H1 (cell line): ENCODE results near the gene RBM5. TPM values are rescaled to one million over a fixed set of nuclear protein-coding genes. Genes with fewer than 3 reads are reported as not detected.

ENCODE experiments used
- CTCF ChIA-PET: fragments of 300-600 bp; sonication (Branson Sonifier 250); formaldehyde crosslinking; loops from one replicate; lab custom pipeline; 2021; ENCODE audit not compliant: partially characterized antibody; lab: Charles Lee
- POLR2A ChIA-PET: fragments of 300-600 bp; sonication (Branson Sonifier 250); formaldehyde crosslinking; loops from one replicate; lab custom pipeline; 2021; ENCODE audit warnings: inconsistent platforms; ENCODE audit not compliant: partially characterized antibody; lab: Charles Lee
- DNase-seq, 2 experiments: peaks; one replicate each; pipeline versions ENCODE4 v3.0.0 to v3.0.0-alpha.2; 2010 to 2022; ENCODE audit warnings: low spot score in 2 of 2, low read depth in 1 of 2, mixed read lengths in 1 of 2
- FAIRE-seq: peaks from 2 replicates; lab custom pipeline; 2011; peaks lifted over from hg19 to GRCh38; lab: Jason Lieb, UNC
- H2AFZ ChIP-seq: 2 replicates; pipeline ENCODE4 v1.8.1; 2012; ENCODE audit warnings: low read length, inconsistent platforms
- H2AK5ac ChIP-seq: 2 replicates; pipeline ENCODE4 v1.6.1; 2013; ENCODE audit warnings: low read depth, low read length
- H2BK120ac ChIP-seq: replicated peaks from 2 replicates; pipeline ENCODE3; 2013; ENCODE audit warnings: low read depth, low read length, inconsistent platforms
- H2BK12ac ChIP-seq: 2 replicates; pipeline ENCODE4 v1.6.1; 2013; ENCODE audit warnings: low read depth, low read length
- H2BK15ac ChIP-seq: 2 replicates; pipeline ENCODE4 v1.6.1; 2013; ENCODE audit warnings: low read length
- H2BK20ac ChIP-seq: 2 replicates; pipeline ENCODE4 v1.6.1; 2013; ENCODE audit warnings: low read length
- H2BK5ac ChIP-seq: 2 replicates; pipeline ENCODE4 v1.6.1; 2013; ENCODE audit warnings: low read depth, low read length
- H3K14ac ChIP-seq: 2 replicates; pipeline ENCODE4 v1.6.1; 2013; ENCODE audit warnings: inconsistent platforms; ENCODE audit not compliant: insufficient read length
- H3K18ac ChIP-seq: 2 replicates; pipeline ENCODE4 v1.6.1; 2013; ENCODE audit warnings: low read length; ENCODE audit errors: extremely low read depth
- H3K23ac ChIP-seq: 2 replicates; pipeline ENCODE4 v1.6.1; 2013; ENCODE audit warnings: inconsistent platforms; ENCODE audit not compliant: insufficient read length
- H3K23me2 ChIP-seq: 2 replicates; pipeline ENCODE4 v1.6.1; 2013; ENCODE audit warnings: low read depth, low read length
- H3K27ac ChIP-seq: 2 replicates; pipeline ENCODE4 v1.6.1; 2011; ENCODE audit warnings: low read depth, low read length, inconsistent platforms
- H3K27me3 ChIP-seq, 4 experiments: replicated peaks in 1 of 4; 1 replicate in 1 of 4; 2 replicates in 3 of 4; pipeline versions ENCODE4 v1.6.1 to v1.8.1; 2011 to 2013; ENCODE audit warnings: low read length in 3 of 4, mild to moderate bottlenecking in 3 of 4, inconsistent platforms in 2 of 4, mixed read lengths in 2 of 4, moderate library complexity in 1 of 4; ENCODE audit not compliant: control insufficient read depth in 3 of 4, insufficient read depth in 3 of 4; ENCODE audit errors: extremely low read depth in 1 of 4
- H3K36me3 ChIP-seq, 4 experiments: 2 replicates each; pipeline versions ENCODE4 v1.6.1 to v1.8.1; 2011 to 2013; ENCODE audit warnings: mild to moderate bottlenecking in 4 of 4, low read length in 3 of 4, moderate library complexity in 2 of 4, control low read depth in 1 of 4, inconsistent platforms in 1 of 4; ENCODE audit not compliant: insufficient read depth in 4 of 4, control insufficient read depth in 2 of 4
- H3K4ac ChIP-seq: replicated peaks from 2 replicates; pipeline ENCODE3; 2013; ENCODE audit warnings: low read length, low read depth, mixed read lengths, inconsistent platforms; ENCODE audit not compliant: insufficient read length
- H3K4me1 ChIP-seq, 4 experiments: replicated peaks in 1 of 4; 1 replicate in 1 of 4; 2 replicates in 3 of 4; pipeline versions ENCODE4 v1.6.1 to v1.8.1; 2011 to 2013; ENCODE audit warnings: low read length in 3 of 4, inconsistent platforms in 2 of 4, mixed read lengths in 1 of 4; ENCODE audit not compliant: insufficient read depth in 4 of 4, control insufficient read depth in 3 of 4
- H3K4me2 ChIP-seq, 2 experiments: 2 replicates each; pipeline versions ENCODE4 v1.6.1 to v1.8.1; 2011 to 2013; ENCODE audit warnings: low read depth in 2 of 2, low read length in 2 of 2, control low read depth in 1 of 2, inconsistent platforms in 1 of 2, mild to moderate bottlenecking in 1 of 2; ENCODE audit not compliant: insufficient read depth in 1 of 2
- H3K4me3 ChIP-seq, 4 experiments: fragments of 200-600, 300-600 bp in 1 of 4; sonication (generic), shearing (Covaris generic), sonication (Bioruptor Twin) in 1 of 4; 2 replicates each; pipeline versions ENCODE4 v1.5.1 to v1.8.1; 2011 to 2016; ENCODE audit warnings: low read length in 4 of 4, low read depth in 3 of 4, control low read depth in 2 of 4, inconsistent platforms in 2 of 4, mild to moderate bottlenecking in 2 of 4, mixed read lengths in 1 of 4, moderate library complexity in 1 of 4; ENCODE audit not compliant: insufficient read depth in 2 of 4; ENCODE audit errors: extremely low read depth in 1 of 4
- H3K56ac ChIP-seq: replicated peaks from 2 replicates; pipeline ENCODE3; 2013; ENCODE audit warnings: low read depth, mild to moderate bottlenecking, mixed read lengths, low read length, inconsistent platforms; ENCODE audit not compliant: insufficient read length
- H3K79me1 ChIP-seq: 2 replicates; pipeline ENCODE4 v1.6.1; 2013; ENCODE audit warnings: low read depth, low read length, control low read depth
- H3K79me2 ChIP-seq, 2 experiments: 2 replicates each; pipeline versions ENCODE4 v1.6.1 to v1.8.1; 2012 to 2013; ENCODE audit warnings: low read length in 2 of 2, mild to moderate bottlenecking in 2 of 2, inconsistent platforms in 1 of 2; ENCODE audit not compliant: insufficient read depth in 2 of 2, control insufficient read depth in 1 of 2
- H3K9ac ChIP-seq, 4 experiments: replicated peaks in 1 of 4; 1 replicate in 1 of 4; 2 replicates in 3 of 4; pipeline versions ENCODE4 v1.6.1 to v1.8.1; 2011 to 2013; ENCODE audit warnings: low read depth in 3 of 4, low read length in 3 of 4, control low read depth in 2 of 4, mild to moderate bottlenecking in 2 of 4, moderate library complexity in 2 of 4, inconsistent platforms in 1 of 4; ENCODE audit errors: extremely low read depth in 1 of 4
- H3K9me3 ChIP-seq, 2 experiments: 2 replicates each; pipeline versions ENCODE4 v1.6.1 to v1.8.1; 2012 to 2013; ENCODE audit warnings: mild to moderate bottlenecking in 2 of 2, moderate library complexity in 2 of 2, control low read depth in 1 of 2, inconsistent platforms in 1 of 2, low read depth in 1 of 2, low read length in 1 of 2, mixed read lengths in 1 of 2; ENCODE audit not compliant: insufficient read depth in 2 of 2
- H4K20me1 ChIP-seq, 2 experiments: replicated peaks in 1 of 2; 2 replicates each; pipeline versions ENCODE3 to v1.8.1; 2011 to 2013; ENCODE audit warnings: inconsistent platforms in 2 of 2, low read length in 2 of 2, mild to moderate bottlenecking in 1 of 2; ENCODE audit not compliant: insufficient read depth in 2 of 2, control insufficient read depth in 1 of 2
- H4K5ac ChIP-seq: 2 replicates; pipeline ENCODE4 v1.6.1; 2013; ENCODE audit warnings: low read length, low read depth, mixed read lengths, inconsistent platforms; ENCODE audit not compliant: insufficient read length
- H4K8ac ChIP-seq: 2 replicates; pipeline ENCODE4 v1.8.0; 2013; ENCODE audit warnings: mild to moderate bottlenecking, moderate library complexity, low read length, inconsistent platforms; ENCODE audit not compliant: insufficient read depth; ENCODE audit errors: extremely low read depth
- H4K91ac ChIP-seq: replicated peaks from 2 replicates; pipeline ENCODE3; 2013; ENCODE audit warnings: low read length, mixed read lengths, inconsistent platforms; ENCODE audit not compliant: insufficient read length
- CTBP2 ChIP-seq: IDR thresholded peaks from 2 replicates; pipeline ENCODE4 v1.7.0; 2011; ENCODE audit warnings: borderline replicate concordance, mild to moderate bottlenecking, moderate library complexity, mixed read lengths, low read length; ENCODE audit not compliant: insufficient read depth, insufficient read length
- CTCF ChIP-seq, 3 experiments: IDR thresholded peaks; 1 replicate in 2 of 3; 2 replicates in 1 of 3; pipeline versions ENCODE4 v1.5.1 to v1.6.1; 2011; ENCODE audit warnings: low read length in 3 of 3, mild to moderate bottlenecking in 3 of 3, inconsistent platforms in 2 of 3, low read depth in 1 of 3, moderate library complexity in 1 of 3; ENCODE audit not compliant: insufficient read depth in 1 of 3; ENCODE audit errors: control extremely low read depth in 1 of 3
- RBBP5 ChIP-seq: IDR thresholded peaks from 2 replicates; pipeline ENCODE4 v1.7.1; 2012; ENCODE audit warnings: low read depth, mild to moderate bottlenecking, inconsistent platforms, low read length, moderate library complexity, borderline replicate concordance
- WGBS, 2 experiments: shearing (Covaris generic) in 1 of 2; methylation state at CpG; one replicate each; pipeline versions ENCODE4 v1.1.6 to v1.1.7; 2013 to 2015; ENCODE audit warnings: low lambda C conversion rate in 2 of 2, mixed read lengths in 2 of 2, inconsistent platforms in 1 of 2, low coverage in 1 of 2, missing lambda C conversion rate in 1 of 2; ENCODE audit not compliant: insufficient replicate concordance in 2 of 2, insufficient coverage in 1 of 2, insufficient read length in 1 of 2; ENCODE audit errors: extremely low coverage in 1 of 2, missing lambda C conversion rate in 1 of 2; 5-methylcytosine and 5-hydroxymethylcytosine counted together
- polyA plus RNA-seq, 7 experiments: library from polyadenylated mRNA; depleted of rRNA in 3 of 7; stranded (reverse) in 5 of 7; unstranded in 2 of 7; fragments of >200 nt in 5 of 7; fragments of 200-250 nt in 2 of 7; gene quantifications; 1 replicate in 5 of 7; 2 replicates in 1 of 7; 4 replicates in 1 of 7; pipeline versions ENCODE4 v1.2.1 to v1.2.3, GENCODE V29; 2011 to 2013; ENCODE audit warnings: missing spikeins in 2 of 7, mixed read lengths in 2 of 7
- total RNA-seq: library from RNA; stranded (reverse); fragmentation: NEBNext Ultra II Directional; extraction: Animal tissue kit (Norgen Biotek cat#: 25700); gene quantifications from 2 replicates; pipeline ENCODE4 v1.2.1, GENCODE V29; 2021

Gene RBM5
- total and polyA plus RNA-seq, 2 of the 8 experiments (the other 6 are each of a cell fraction or from before 2014, with no cell fraction given), result 82.7 to 144 TPM

- Histone ChIP-seq H2BK20ac (no peak overlapping the region), H3K9ac (no peak overlapping the region), H2BK5ac (no peak overlapping the region; the same call in 1 of the 2 replicates), H3K36me3 (no peaks in the 10 kb centered on the region), H2AFZ (no peak overlapping the region), H3K4ac (no peak overlapping the region), H3K27ac (no peak overlapping the region), H3K9me3 (no peaks in the 10 kb centered on the region), H3K23me2 (no peaks in the 10 kb centered on the region), H2BK120ac (no peak overlapping the region), H3K27me3 (no peaks in the 10 kb centered on the region), H3K4me3 (no peak overlapping the region), H2BK12ac (no peak overlapping the region), H4K5ac (no peak overlapping the region), H3K18ac (no peak overlapping the region), H2BK15ac (peak overlapping the region; percentile 19; the same call in 1 of the 2 replicates), H3K23ac (no peak overlapping the region), H3K79me1 (no peaks in the 10 kb centered on the region), H2AK5ac (no peak overlapping the region), H4K20me1 (no peaks in the 10 kb centered on the region), H3K4me2 (no peak overlapping the region), H4K8ac (no peak overlapping the region), H3K14ac (no peak overlapping the region), H3K79me2 (no peaks in the 10 kb centered on the region), H3K56ac (no peak overlapping the region), H4K91ac (peak overlapping the region; percentile 17), H3K4me1 (peaks cover 4 to 32% (median 23%) of the 10 kb centered on the region in 4 experiments)
- CTCF ChIA-PET, result interaction anchor here (3.0 to 20.9 kb wide), 3 partner anchors 10 to 59 kb away, joined by 14 to 591 read pairs (median 21); partner anchors contain the start of gene GNAT1
- 92% methylated on average over 4 of the region's 4 CpGs; no CpG with 5 or more reads in 1 of the 2 experiments for WGBS, 2 experiments
- DNase-seq (no peak), FAIRE-seq (no peak)
- POLR2A ChIA-PET, result interaction anchor here (2.0 kb wide), 1 partner anchor 29 kb away, joined by 9 read pairs; no protein-coding TSS in a partner anchor
- no peak for TF ChIP-seq RBBP5
- TF ChIP-seq CTBP2, result no peak
- TF ChIP-seq CTCF (IDR thresholded peaks at IDR 0.05; ENCODE audit: control extremely low read depth in 1 of 3, insufficient read depth in 1 of 3, low read depth in 1 of 3, low read length in 3 of 3), result no peak
These were observed 39.3 kb downstream of the RBM5 start for GRCh38 chr3:50128001-50128400.
